COLO668 (cell line): Measurements from ENCODE around the gene LRRC18.

Experiments used
- DNase-seq: peaks from one replicate; lab custom pipeline; 2025; ENCODE audit not compliant: unreplicated experiment; lab: John Stamatoyannopoulos, UW

Gene LRRC18

DNA sequence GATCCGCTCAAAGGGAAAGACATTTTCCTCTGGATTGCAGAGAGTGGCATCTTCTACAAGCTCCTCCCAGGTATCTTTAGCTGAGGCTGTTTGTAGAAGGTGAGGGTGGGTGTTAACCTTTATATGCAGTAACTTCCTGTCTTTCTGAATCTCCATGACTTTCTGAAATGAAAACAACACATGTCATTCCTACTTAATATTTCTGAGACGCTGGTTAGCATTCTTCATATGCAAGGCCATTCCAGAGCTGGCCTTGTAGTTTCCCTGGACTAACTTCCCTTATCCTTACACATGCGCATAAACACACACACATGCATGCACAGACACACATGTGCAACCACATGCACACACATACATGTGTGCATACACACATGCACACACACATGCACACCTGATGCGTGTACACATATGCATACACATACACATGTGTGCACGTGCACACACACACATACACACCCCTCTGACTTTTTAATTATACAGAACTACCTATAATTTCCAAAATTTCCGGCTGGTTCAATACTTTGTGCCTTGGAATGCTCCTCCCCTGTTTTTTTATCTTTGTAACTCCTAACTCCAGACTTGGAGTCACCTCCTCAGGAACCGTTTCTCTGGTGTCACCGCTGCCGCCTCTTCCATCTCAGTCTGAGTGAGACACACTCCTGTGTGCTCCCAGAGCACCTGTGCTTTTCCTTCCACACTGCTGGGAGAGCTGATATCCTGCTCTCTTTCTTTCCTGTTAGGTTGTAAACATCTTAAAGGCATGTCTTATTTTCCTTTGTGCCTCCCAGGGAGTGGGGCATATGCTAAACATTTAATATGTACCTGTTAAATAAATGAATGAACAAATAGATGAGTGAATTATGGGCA lies 55.2 kb downstream of the LRRC18 start:
- no peak for DNase-seq

DNA sequence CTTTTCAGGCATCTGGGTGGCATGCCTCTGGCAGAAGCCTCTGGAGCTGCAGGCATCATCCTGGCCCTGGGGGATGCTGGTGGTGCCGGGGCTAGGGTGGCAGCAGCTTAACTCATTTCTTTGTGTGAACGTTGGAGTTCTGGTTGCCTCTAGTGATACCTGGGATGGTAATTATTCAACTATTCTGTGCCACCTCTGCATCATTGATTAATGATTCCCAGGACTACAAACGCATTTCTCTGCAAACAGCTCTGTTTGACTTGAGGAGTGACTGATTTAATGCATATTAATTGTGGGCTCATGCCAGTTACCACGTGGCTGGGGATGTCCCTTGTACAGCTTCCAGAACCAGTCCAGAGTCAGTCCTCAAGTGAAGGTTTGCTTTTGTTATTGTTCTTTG lies 55.9 kb downstream of the LRRC18 start:
- no peak for DNase-seq

DNA sequence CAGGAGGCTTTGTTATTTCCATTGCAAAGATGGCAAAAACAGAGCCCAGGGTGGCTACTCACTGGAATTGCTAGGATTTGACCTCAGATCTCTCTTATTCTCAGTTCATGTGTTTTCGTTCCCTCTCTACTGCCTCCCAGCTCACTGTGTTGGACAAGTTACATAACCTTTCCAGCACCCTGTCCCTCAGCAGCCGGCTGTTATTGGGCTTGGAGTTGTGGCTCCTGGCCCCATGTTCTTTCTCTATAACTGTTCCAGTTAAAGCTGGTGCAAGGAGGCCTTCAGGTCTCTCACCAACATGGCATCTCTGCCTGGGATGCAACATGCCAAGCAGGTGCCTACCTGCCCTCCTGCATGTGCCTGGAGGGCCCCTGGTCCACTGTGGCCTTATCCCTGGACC lies 56.8 kb downstream of the LRRC18 start:
- DNase-seq = no peak

DNA sequence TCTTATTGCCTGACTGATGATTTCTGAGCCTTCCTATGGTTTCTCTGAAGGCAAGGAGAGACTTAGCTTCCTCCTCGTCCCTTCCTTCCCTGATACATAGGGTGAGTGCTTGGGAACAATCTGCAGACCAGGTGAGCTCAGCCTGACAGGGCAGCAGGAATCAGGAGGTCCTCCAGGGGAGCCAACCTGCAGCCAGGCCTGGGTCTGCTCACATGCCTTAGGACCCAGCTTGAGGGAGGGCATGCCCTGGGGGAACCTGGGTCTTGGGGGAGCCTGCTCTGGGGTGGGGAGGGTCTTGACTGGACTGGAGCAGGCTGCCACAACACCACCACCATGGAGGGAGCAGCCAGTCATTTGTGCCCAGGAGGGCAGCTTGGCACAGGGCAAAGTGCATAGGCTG lies 57.7 kb downstream of the LRRC18 start:
- DNase-seq = no peak

DNA sequence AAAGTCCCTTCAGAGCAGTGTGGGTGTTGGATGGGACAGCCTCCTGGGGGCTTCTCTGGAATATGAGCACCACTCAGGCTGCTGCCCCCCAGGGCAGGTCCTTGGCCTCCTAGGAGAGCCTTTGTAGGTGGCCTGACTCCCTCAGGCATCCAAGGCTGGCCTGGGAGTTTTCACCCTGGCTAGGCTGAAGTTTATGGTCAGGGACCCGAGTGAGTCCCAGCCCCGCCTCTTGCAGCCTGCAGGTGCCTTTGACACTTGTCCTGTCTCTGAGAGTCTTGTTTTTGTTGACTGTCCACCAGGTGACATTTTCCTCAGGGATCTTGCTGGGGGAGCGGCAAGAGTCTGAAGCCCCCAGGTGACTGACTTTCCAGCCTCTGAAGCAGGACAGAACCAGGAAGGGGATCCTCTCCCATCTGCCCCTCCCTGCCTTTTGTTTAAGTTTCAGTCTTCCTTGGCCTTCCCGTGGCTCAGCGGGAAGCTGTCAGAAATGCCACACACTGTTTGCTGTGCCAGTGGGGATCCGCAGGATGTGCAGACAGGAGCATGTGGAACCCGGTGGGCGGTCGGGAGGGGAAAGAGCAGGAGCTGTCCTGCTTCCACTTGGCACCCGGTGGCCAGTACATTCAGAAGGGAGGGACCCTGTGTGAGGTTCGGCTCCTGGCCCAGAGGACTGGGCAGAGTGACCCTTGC lies 59.5 kb downstream of the LRRC18 start:
- DNase-seq = no peak

DNA sequence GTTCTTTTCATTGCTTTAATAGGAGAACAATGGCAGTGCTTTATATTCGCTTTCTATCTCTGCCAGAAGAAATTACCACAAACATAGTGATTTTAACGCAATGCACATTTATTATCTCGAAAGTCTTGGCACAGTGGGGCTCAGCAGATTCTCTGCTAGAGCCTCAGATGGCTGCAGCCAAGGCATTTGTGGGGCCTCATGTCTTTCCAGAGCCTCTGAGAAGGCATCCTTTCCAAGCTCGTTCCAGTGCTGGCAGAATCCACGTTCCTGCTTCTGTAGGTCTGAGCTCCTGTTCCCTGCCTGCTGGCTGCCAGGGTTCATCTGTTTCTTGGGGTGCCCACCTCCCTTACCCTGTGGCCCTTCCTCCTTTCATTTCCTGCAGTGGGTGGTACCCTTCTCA lies 60.2 kb downstream of the LRRC18 start:
- DNase-seq = no peak

DNA sequence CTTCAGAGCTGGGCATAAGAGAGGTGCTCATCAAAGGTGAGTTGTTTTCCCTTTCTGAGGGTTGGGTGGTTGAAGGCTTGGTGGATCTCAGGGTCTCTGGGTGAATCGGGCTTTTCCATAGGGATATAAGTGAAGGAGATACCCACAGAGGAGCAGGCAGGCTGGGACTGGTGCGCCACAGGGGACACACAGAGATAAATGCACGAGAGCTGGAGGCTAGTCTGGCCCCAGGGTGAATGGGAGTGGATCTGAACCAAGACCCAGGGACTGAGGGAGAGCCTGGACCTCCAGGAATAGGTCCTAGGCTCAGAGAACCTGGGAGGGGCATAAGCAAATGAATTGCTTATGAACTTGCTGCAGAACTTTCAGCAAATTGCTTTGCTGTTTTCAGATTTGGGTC lies 61.5 kb downstream of the LRRC18 start:
- DNase-seq = no peak

DNA sequence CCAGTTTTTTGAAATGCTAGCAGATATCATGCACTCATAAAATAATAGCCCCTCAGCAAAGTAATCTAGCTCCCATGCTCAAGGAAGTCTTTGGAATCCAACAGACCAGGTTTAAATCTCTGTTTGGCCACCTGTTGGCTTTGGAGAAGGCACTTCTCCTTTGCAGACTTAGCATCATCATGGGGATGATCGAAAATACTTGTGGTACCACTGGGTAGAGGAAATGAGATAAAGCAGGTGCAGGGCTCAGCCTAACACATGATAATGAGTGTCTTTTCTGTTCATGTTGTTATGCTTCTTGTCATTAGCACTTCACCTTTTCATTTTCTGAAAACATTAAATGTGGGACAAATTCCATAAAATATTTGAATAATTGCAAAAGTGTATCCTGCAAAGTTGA lies 67.4 kb downstream of the LRRC18 start:
- no peak for DNase-seq
